IMR-90 (cell line): ENCODE results near the gene HAUS3. TPM values are rescaled to one million over a fixed set of nuclear protein-coding genes. Genes with fewer than 3 reads are reported as not detected.

Source experiments
- ATAC-seq: fragments of 200-7000 bp; cut with Tn5 transposase; 2 replicates; pipeline ENCODE4 v1.9.1; 2020; ENCODE audit warnings: low read depth, mild to moderate bottlenecking, moderate library complexity
- BruUV-seq: library from RNA; stranded (reverse); fragments of 400-500 nt; replicated peaks from 2 replicates; lab custom pipeline; 2021; lab: Mats Ljungman, UMichigan
- CTCF ChIA-PET: fragments of 300-600 bp; formaldehyde crosslinking; extraction: SDS; loops from one replicate; lab custom pipeline; 2021; ENCODE audit warnings: antibody characterized with exemption; lab: Yijun Ruan, JAX
- POLR2A ChIA-PET: fragments of 300-600 bp; sonication (Branson Sonifier 250); formaldehyde crosslinking; loops from one replicate; lab custom pipeline; 2022; ENCODE audit warnings: antibody characterized with exemption; ENCODE audit not compliant: unreplicated experiment; lab: Charles Lee
- DNase-seq: peaks from one replicate; pipeline ENCODE4 v3.0.0; 2013
- H2AFZ ChIP-seq: replicated peaks from 2 replicates; pipeline ENCODE3; 2013; ENCODE audit warnings: low read length, mild to moderate bottlenecking; ENCODE audit not compliant: poor library complexity
- H2AK5ac ChIP-seq: 2 replicates; pipeline ENCODE4 v1.6.1; 2013; ENCODE audit warnings: low read depth, low read length, inconsistent platforms
- H2AK9ac ChIP-seq: replicated peaks from 2 replicates; pipeline ENCODE3; 2013; ENCODE audit warnings: mild to moderate bottlenecking, low read depth, low read length, moderate library complexity; ENCODE audit not compliant: poor library complexity
- H2BK120ac ChIP-seq: 2 replicates; pipeline ENCODE4 v1.6.1; 2013; ENCODE audit warnings: low read depth, low read length, inconsistent platforms
- H2BK15ac ChIP-seq: 3 replicates; pipeline ENCODE4 v1.6.1; 2013; ENCODE audit warnings: low read depth, low read length, inconsistent platforms
- H2BK20ac ChIP-seq: 2 replicates; pipeline ENCODE4 v1.6.1; 2013; ENCODE audit warnings: low read depth, mild to moderate bottlenecking, inconsistent platforms, low read length, moderate library complexity
- H2BK5ac ChIP-seq: 2 replicates; pipeline ENCODE4 v1.6.1; 2013; ENCODE audit warnings: mild to moderate bottlenecking, low read depth, low read length, inconsistent platforms; ENCODE audit not compliant: poor library complexity, severe bottlenecking
- H3K14ac ChIP-seq: replicated peaks from 2 replicates; pipeline ENCODE4 v1.6.1; 2013; ENCODE audit warnings: low read depth, low read length, inconsistent platforms
- H3K18ac ChIP-seq: 2 replicates; pipeline ENCODE4 v1.6.1; 2013; ENCODE audit warnings: low read depth, low read length, control low read depth
- H3K23ac ChIP-seq: 2 replicates; pipeline ENCODE4 v1.6.1; 2013; ENCODE audit warnings: low read depth, low read length, inconsistent platforms
- H3K27ac ChIP-seq: 2 replicates; pipeline ENCODE4 v1.5.1; 2013; ENCODE audit warnings: mild to moderate bottlenecking, control low read depth, low read length; ENCODE audit not compliant: insufficient read depth
- H3K27me3 ChIP-seq: 2 replicates; pipeline ENCODE4 v1.6.1; 2013; ENCODE audit warnings: low read length; ENCODE audit not compliant: control insufficient read depth, insufficient read depth
- H3K36me3 ChIP-seq: 2 replicates; pipeline ENCODE4 v1.6.1; 2013; ENCODE audit warnings: low read length, mixed read lengths; ENCODE audit not compliant: control insufficient read depth, insufficient read depth
- H3K4ac ChIP-seq: 2 replicates; pipeline ENCODE4 v1.6.1; 2013; ENCODE audit warnings: low read depth, low read length, inconsistent platforms
- H3K4me1 ChIP-seq: 2 replicates; pipeline ENCODE4 v1.6.1; 2013; ENCODE audit warnings: low read length, mixed read lengths; ENCODE audit not compliant: control insufficient read depth, insufficient read depth
- H3K4me2 ChIP-seq: 2 replicates; pipeline ENCODE4 v1.6.1; 2013; ENCODE audit warnings: low read depth, mild to moderate bottlenecking, control low read depth, low read length, moderate library complexity
- H3K4me3 ChIP-seq: 2 replicates; pipeline ENCODE4 v1.5.1; 2013; ENCODE audit warnings: low read depth, mild to moderate bottlenecking, control low read depth, low read length, moderate library complexity; ENCODE audit not compliant: insufficient read depth
- H3K56ac ChIP-seq: 2 replicates; pipeline ENCODE4 v1.6.1; 2013; ENCODE audit warnings: low read length, inconsistent platforms; ENCODE audit not compliant: insufficient read depth; ENCODE audit errors: extremely low read depth
- H3K79me1 ChIP-seq, 2 experiments: 2 replicates each; pipeline ENCODE4 v1.6.1; 2013; ENCODE audit warnings: low read length in 2 of 2, inconsistent platforms in 1 of 2, low read depth in 1 of 2
- H3K9ac ChIP-seq: 2 replicates; pipeline ENCODE4 v1.6.1; 2013; ENCODE audit warnings: low read depth, low read length, control low read depth
- H3K9me1 ChIP-seq: 2 replicates; pipeline ENCODE4 v1.6.1; 2013; ENCODE audit warnings: low read length, inconsistent platforms; ENCODE audit not compliant: insufficient read depth
- H3K9me3 ChIP-seq: 2 replicates; pipeline ENCODE4 v1.6.1; 2013; ENCODE audit warnings: low read length; ENCODE audit not compliant: control insufficient read depth, insufficient read depth
- H4K20me1 ChIP-seq: 2 replicates; pipeline ENCODE4 v1.6.1; 2013; ENCODE audit warnings: low read length, inconsistent platforms; ENCODE audit not compliant: insufficient read depth
- H4K5ac ChIP-seq: 2 replicates; pipeline ENCODE4 v1.6.1; 2013; ENCODE audit warnings: mild to moderate bottlenecking, low read depth, low read length, control low read depth
- H4K8ac ChIP-seq, 2 experiments: 2 replicates each; pipeline ENCODE4 v1.6.1; 2013; ENCODE audit warnings: low read depth in 2 of 2, low read length in 2 of 2, control low read depth in 1 of 2, inconsistent platforms in 1 of 2
- H4K91ac ChIP-seq: 2 replicates; pipeline ENCODE4 v1.6.1; 2013; ENCODE audit warnings: low read depth, low read length, inconsistent platforms; ENCODE audit not compliant: insufficient read depth
- ELK1 ChIP-seq: fragments of 150-350 bp; IDR thresholded peaks from 2 replicates; pipeline ENCODE4 v1.6.1; 2016; ENCODE audit warnings: low read depth, mild to moderate bottlenecking, low read length, moderate library complexity, borderline replicate concordance
- NFE2L2 ChIP-seq: fragments of 150-350 bp; IDR thresholded peaks from 2 replicates; pipeline ENCODE4 v1.6.1; 2016; ENCODE audit warnings: low read depth, mild to moderate bottlenecking, low read length
- SMC3 ChIP-seq: fragments of 150-350 bp; IDR thresholded peaks from 2 replicates; pipeline ENCODE4 v1.6.1; 2016; ENCODE audit warnings: low read depth, mild to moderate bottlenecking, antibody characterized with exemption, low read length, moderate library complexity
- WGBS, 2 experiments: methylation state at CpG; one replicate each; pipeline versions ENCODE4 v1.1.5 to v1.1.7; 2013; ENCODE audit warnings: missing lambda C conversion rate in 2 of 2; ENCODE audit not compliant: insufficient read length in 1 of 2; ENCODE audit errors: extremely low coverage in 2 of 2; 5-methylcytosine and 5-hydroxymethylcytosine counted together
- dilution Hi-C: fragments of 300-500 bp; cut with HindIII; formaldehyde crosslinking; loops from one replicate; pipeline ENCODE4 v1.14.3; 2018; ENCODE audit warnings: low sequenced_read_pairs; ENCODE audit not compliant: unreplicated experiment
- in situ Hi-C: fragments of 300-500 bp; cut with MboI; formaldehyde crosslinking; loops from 3 replicates; pipeline ENCODE4 v1.14.3; 2019; ENCODE audit warnings: low sequenced_read_pairs, inconsistent platforms, mixed read lengths
- intact Hi-C: fragments of 100-400 bp; cut with micrococcal nuclease; formaldehyde crosslinking; loops from 2 replicates; pipeline ENCODE4 v1.10.0; 2022
- polyA plus RNA-seq, 3 experiments: library from polyadenylated mRNA; depleted of rRNA; stranded (reverse); fragments of >200 nt; gene quantifications; 2 replicates each; pipeline ENCODE4 v1.2.3, GENCODE V29; 2012; ENCODE audit warnings: low replicate concordance in 1 of 3
- total RNA-seq: library from RNA; depleted of rRNA; stranded (reverse); fragments of >200 nt; gene quantifications from 2 replicates; pipeline ENCODE4 v1.2.3, GENCODE V29; 2012

HAUS3 gene
- total and polyA plus RNA-seq, 2 of the 4 experiments (the other 2 are of a cell fraction), result 4.3 to 4.8 TPM

- peak overlapping the region; percentile 36; the same call in 1 of the 2 replicates for H2AK5ac ChIP-seq
- POLR2A ChIA-PET, result interaction anchor here (0.6 kb wide), 1 partner anchor 514 kb away, joined by 3 read pairs; no protein-coding TSS in a partner anchor
- BruUV-seq, result no TSS peak
- no peak overlapping the region for H3K4me3 ChIP-seq
- CTCF ChIA-PET, result no interaction called here
- intact Hi-C loops, result no loop called here
- TF ChIP-seq NFE2L2 (peak; percentile 17; the same call in 1 of the 2 replicates), SMC3 (no peak), ELK1 (no peak)
- 0 out of 2 replicates have a peak, but pooled peaks cover 3% of the 10 kb centered on the region for H3K9me1 ChIP-seq
- no peaks in the 10 kb centered on the region for H4K20me1 ChIP-seq
- no peak overlapping the region for H4K5ac ChIP-seq
- H3K14ac ChIP-seq, result 0 out of 2 replicates have a peak overlapping the region, but pooled peaks have one; percentile 37
- peak overlapping the region; percentile 59 for H3K4ac ChIP-seq
- H2BK120ac ChIP-seq, result peak overlapping the region; percentile 75; the same call in 1 of the 2 replicates
- ATAC-seq (peak; percentile 84), DNase-seq (peak; percentile 79)
- no peaks in the 10 kb centered on the region for H3K79me1 ChIP-seq
- no peak overlapping the region for H3K56ac ChIP-seq
- H3K9ac ChIP-seq, result no peak overlapping the region
- no peak overlapping the region for H4K91ac ChIP-seq
- H3K36me3 ChIP-seq, result no peaks in the 10 kb centered on the region
- 0 out of 4 replicates have a peak overlapping the region, but pooled peaks of 1 of the 2 experiments have one; percentile 35 for H4K8ac ChIP-seq
- dilution Hi-C loops, result no loop called here
- peaks cover 2% of the 10 kb centered on the region; the same call in 1 of the 2 replicates for H3K4me1 ChIP-seq
- H2BK15ac ChIP-seq, result no peak overlapping the region
- no peak overlapping the region for H3K4me2 ChIP-seq
- H2BK20ac ChIP-seq, result no peak overlapping the region; the same call in 1 of the 2 replicates
- no peak overlapping the region for H3K23ac ChIP-seq
- in situ Hi-C loops, result no loop called here
- peak overlapping the region; percentile 83 for H2AFZ ChIP-seq
- no peak overlapping the region for H3K27ac ChIP-seq
- no peaks in the 10 kb centered on the region for H3K9me3 ChIP-seq
- no peak overlapping the region for H3K18ac ChIP-seq
- H2BK5ac ChIP-seq, result peak overlapping the region; percentile 51
- WGBS, 2 experiments, result 71% methylated on average over 13 of the region's 15 CpGs; no CpG with 5 or more reads in 1 of the 2 experiments
- 0 out of 2 replicates have a peak, but pooled peaks cover 2% of the 10 kb centered on the region for H3K27me3 ChIP-seq
- peak overlapping the region; percentile 84 for H2AK9ac ChIP-seq
Observed at GRCh38 chr4:2284934-2285612, 43.2 kb upstream of the HAUS3 start.
